Sigmoid colon (tissue), 3 donors: Measurements from ENCODE around the gene PLTP.

Experiments
- CTCF ChIP-seq, 4 experiments: fragments of 450-650 bp in 3 of 4; fragments of 200-600 bp in 1 of 4; IDR thresholded peaks; one replicate each; pipeline ENCODE4 v1.5.1; 2016 to 2019; ENCODE audit warnings: antibody characterized with exemption in 4 of 4, mild to moderate bottlenecking in 3 of 4, moderate library complexity in 2 of 4
- POLR2A ChIP-seq, 2 donors: fragments of 450-650 bp; IDR thresholded peaks; one replicate each; pipeline ENCODE4 v1.6.1; 2016; ENCODE audit warnings: antibody characterized with exemption in 2 of 2, mild to moderate bottlenecking in 2 of 2, moderate library complexity in 2 of 2

GRCh38 chr20:45896641-45897161 lies 15.3 kb downstream of the PLTP start:
- TF ChIP-seq CTCF (IDR thresholded peaks at IDR 0.05) (no peak), POLR2A (IDR thresholded peaks at IDR 0.05) (no peak)
